Calu3 (cell line): ENCODE data around the gene KCNIP4. TPM values are rescaled to one million over a fixed set of nuclear protein-coding genes. Genes with fewer than 3 reads are reported as not detected.

Source experiments
- BruUV-seq: library from RNA; stranded (reverse); fragments of 400-500 nt; replicated peaks from 2 replicates; lab custom pipeline; 2021; lab: Mats Ljungman, UMichigan
- CTCF ChIA-PET: fragments of 300-600 bp; sonication (Branson Sonifier 250); formaldehyde crosslinking; loops from one replicate; lab custom pipeline; 2022; ENCODE audit warnings: antibody characterized with exemption; lab: Charles Lee
- DNase-seq: peaks from one replicate; pipeline ENCODE4 v3.0.0; 2022
- H3K27ac Mint-ChIP-seq: one replicate; pipeline ENCODE4 v1.8.0; 2022; ENCODE audit warnings: mixed read lengths; ENCODE audit not compliant: unreplicated experiment
- H3K27me3 Mint-ChIP-seq: one replicate; pipeline ENCODE4 v1.8.0; 2022; ENCODE audit warnings: mixed read lengths; ENCODE audit not compliant: unreplicated experiment
- H3K36me3 Mint-ChIP-seq: one replicate; pipeline ENCODE4 v1.8.0; 2022; ENCODE audit warnings: mild to moderate bottlenecking, moderate library complexity, mixed read lengths; ENCODE audit not compliant: insufficient read depth, unreplicated experiment
- H3K4me1 Mint-ChIP-seq: one replicate; pipeline ENCODE4 v1.8.0; 2022; ENCODE audit warnings: mild to moderate bottlenecking, low read depth, mixed read lengths; ENCODE audit not compliant: unreplicated experiment
- H3K4me3 Mint-ChIP-seq: one replicate; pipeline ENCODE4 v1.8.0; 2022; ENCODE audit warnings: mild to moderate bottlenecking, low read depth, moderate library complexity, mixed read lengths; ENCODE audit not compliant: unreplicated experiment
- H3K9me3 Mint-ChIP-seq: one replicate; pipeline ENCODE4 v1.8.0; 2022; ENCODE audit warnings: low read depth, mixed read lengths; ENCODE audit not compliant: unreplicated experiment
- CTCF ChIP-seq: fragments of 200-600 bp; IDR thresholded peaks from one replicate; pipeline ENCODE4 v1.8.0; 2022; ENCODE audit warnings: antibody characterized with exemption; ENCODE audit not compliant: unreplicated experiment
- intact Hi-C: fragments of 100-400 bp; cut with micrococcal nuclease; formaldehyde crosslinking; loops from one replicate; pipeline ENCODE4 v1.10.0; 2022; ENCODE audit not compliant: unreplicated experiment
- total RNA-seq: library from RNA; stranded (reverse); gene quantifications from 2 replicates; pipeline ENCODE4 v1.2.3, GENCODE V29; 2022

The KCNIP4 gene
- total RNA-seq, 1 experiment from 2014 or later: not detected

GRCh38 chr4:21801661-21802385 is 146.7 kb downstream of the KCNIP4 start:
- no peak for TF ChIP-seq CTCF
- CTCF ChIA-PET: interaction anchor here (0.6 kb wide), 1 partner anchor 410 kb away, joined by 3 read pairs; no protein-coding TSS in a partner anchor
- Mint-ChIP-seq H3K27ac (no peak overlapping the region), H3K27me3 (no peaks in the 10 kb centered on the region), H3K36me3 (no peaks in the 10 kb centered on the region), H3K4me1 (peaks cover 12% of the 10 kb centered on the region), H3K4me3 (no peak overlapping the region), H3K9me3 (no peaks in the 10 kb centered on the region)
- DNase-seq: no peak
- no TSS peak for BruUV-seq
- intact Hi-C loops: no loop called here

GRCh38 chr4:21795091-21795490 is 153.5 kb downstream of the KCNIP4 start:
- intact Hi-C loops: loop anchor here (10.0 kb wide), 1 partner anchor 300 kb away; no protein-coding TSS in a partner anchor
- no peak for DNase-seq
- no peaks in the 10 kb centered on the region for H3K4me1 Mint-ChIP-seq
- no peak overlapping the region for H3K4me3 Mint-ChIP-seq
- H3K9me3 Mint-ChIP-seq: no peaks in the 10 kb centered on the region
- no TSS peak for BruUV-seq
- H3K27ac Mint-ChIP-seq: no peak overlapping the region
- CTCF ChIA-PET: no interaction called here
- H3K27me3 Mint-ChIP-seq: no peaks in the 10 kb centered on the region
- no peaks in the 10 kb centered on the region for H3K36me3 Mint-ChIP-seq
- TF ChIP-seq CTCF: no peak

- Mint-ChIP-seq H3K36me3 (no peaks in the 10 kb centered on the region), H3K4me3 (no peak overlapping the region), H3K27me3 (no peaks in the 10 kb centered on the region), H3K27ac (no peak overlapping the region), H3K4me1 (no peaks in the 10 kb centered on the region), H3K9me3 (no peaks in the 10 kb centered on the region)
- intact Hi-C loops: loop anchor here (5.0 to 10.0 kb wide), 3 partner anchors 302 to 900 kb away; partner anchors contain the start of gene GBA3
- CTCF ChIA-PET: no interaction called here
- DNase-seq: no peak
- no peak for TF ChIP-seq CTCF
- BruUV-seq: no TSS peak
These were observed 155.8 kb downstream of the KCNIP4 start for GRCh38 chr4:21792736-21793135.

- BruUV-seq: no TSS peak
- Mint-ChIP-seq H3K4me1 (no peaks in the 10 kb centered on the region), H3K9me3 (no peaks in the 10 kb centered on the region), H3K27ac (no peak overlapping the region), H3K4me3 (no peak overlapping the region), H3K27me3 (no peaks in the 10 kb centered on the region), H3K36me3 (no peaks in the 10 kb centered on the region)
- intact Hi-C loops: loop anchor here (2.0 to 10.0 kb wide), 4 partner anchors 304 to 902 kb away; partner anchors contain the start of gene GBA3
- TF ChIP-seq CTCF: no peak
- peak; percentile 8 for DNase-seq
- CTCF ChIA-PET: interaction anchor here (0.7 to 3.0 kb wide), 5 partner anchors 12 to 599 kb away, joined by 3 to 36 read pairs (median 7); no protein-coding TSS in a partner anchor
These were observed 158.0 kb downstream of the KCNIP4 start for GRCh38 chr4:21790438-21791029.
